Chondrocyte (in vitro differentiated cells): ENCODE results near the gene TRPM2. TPM values are rescaled to one million over a fixed set of nuclear protein-coding genes. Genes with fewer than 3 reads are reported as not detected.

Experiments
- DNase-seq: peaks from one replicate; pipeline ENCODE4 v3.0.0; 2021; ENCODE audit warnings: mixed read lengths, low spot score
- H3K27ac Mint-ChIP-seq: one replicate; pipeline ENCODE4 v1.8.0; 2021; ENCODE audit warnings: mild to moderate bottlenecking, moderate library complexity, mixed read lengths; ENCODE audit not compliant: unreplicated experiment
- H3K27me3 Mint-ChIP-seq: 2 replicates; pipeline ENCODE4 v1.8.0; 2021; ENCODE audit warnings: low read depth, mixed read lengths
- H3K36me3 Mint-ChIP-seq: 2 replicates; pipeline ENCODE4 v1.8.0; 2021; ENCODE audit warnings: low read depth, mixed read lengths
- H3K4me1 Mint-ChIP-seq: 2 replicates; pipeline ENCODE4 v1.8.0; 2021; ENCODE audit warnings: low read depth, mild to moderate bottlenecking, mixed read lengths
- H3K4me3 Mint-ChIP-seq: one replicate; pipeline ENCODE4 v1.8.0; 2021; ENCODE audit warnings: mild to moderate bottlenecking, moderate library complexity, mixed read lengths; ENCODE audit not compliant: unreplicated experiment
- H3K9me3 Mint-ChIP-seq: 2 replicates; pipeline ENCODE4 v1.8.0; 2021; ENCODE audit warnings: low read depth, mixed read lengths
- CTCF ChIP-seq: fragments of 200-600 bp; sonication (generic); IDR thresholded peaks from 2 replicates; pipeline ENCODE4 v1.5.0; 2021; ENCODE audit warnings: antibody characterized with exemption, mild to moderate bottlenecking, moderate library complexity
- total RNA-seq: library from RNA; stranded (reverse); gene quantifications from 3 replicates; pipeline ENCODE4 v1.2.1, GENCODE V29; 2021

The TRPM2 gene
- total RNA-seq, 1 donor from 2014 or later = 0.32 TPM

DNA sequence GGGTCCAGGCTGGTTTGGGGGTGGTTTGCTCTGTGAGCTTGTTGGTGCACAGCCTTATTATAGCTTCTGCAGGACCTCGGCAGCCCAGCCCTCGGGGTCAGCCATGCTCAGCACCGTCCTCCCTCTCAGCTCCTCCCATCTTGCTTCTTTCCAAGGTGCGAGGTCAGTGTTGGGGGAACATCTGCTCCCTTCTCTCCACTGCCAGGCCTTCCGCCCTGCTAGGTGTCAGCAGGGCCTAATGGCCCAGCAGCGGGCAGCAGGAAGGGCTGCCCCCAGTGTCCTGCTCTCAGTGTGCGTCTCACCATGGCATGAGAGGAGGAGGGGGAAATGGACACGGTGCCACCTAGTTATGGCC, 65.4 kb downstream of the TRPM2 start:
- H3K36me3 Mint-ChIP-seq = no peaks in the 10 kb centered on the region
- DNase-seq = no peak
- no peak for TF ChIP-seq CTCF
- H3K27me3 Mint-ChIP-seq = peaks cover 18% of the 10 kb centered on the region
- H3K4me3 Mint-ChIP-seq = no peak overlapping the region
- no peak overlapping the region for H3K27ac Mint-ChIP-seq
- peaks cover 3% of the 10 kb centered on the region for H3K9me3 Mint-ChIP-seq
- no peaks in the 10 kb centered on the region for H3K4me1 Mint-ChIP-seq

GRCh38 chr21:44419679-44420078, 66.3 kb downstream of the TRPM2 start:
- Mint-ChIP-seq H3K9me3 (peaks cover 3% of the 10 kb centered on the region), H3K27ac (no peak overlapping the region), H3K27me3 (peaks cover 16% of the 10 kb centered on the region), H3K4me1 (no peaks in the 10 kb centered on the region), H3K36me3 (no peaks in the 10 kb centered on the region), H3K4me3 (no peak overlapping the region)
- no peak for DNase-seq
- TF ChIP-seq CTCF = no peak

DNA sequence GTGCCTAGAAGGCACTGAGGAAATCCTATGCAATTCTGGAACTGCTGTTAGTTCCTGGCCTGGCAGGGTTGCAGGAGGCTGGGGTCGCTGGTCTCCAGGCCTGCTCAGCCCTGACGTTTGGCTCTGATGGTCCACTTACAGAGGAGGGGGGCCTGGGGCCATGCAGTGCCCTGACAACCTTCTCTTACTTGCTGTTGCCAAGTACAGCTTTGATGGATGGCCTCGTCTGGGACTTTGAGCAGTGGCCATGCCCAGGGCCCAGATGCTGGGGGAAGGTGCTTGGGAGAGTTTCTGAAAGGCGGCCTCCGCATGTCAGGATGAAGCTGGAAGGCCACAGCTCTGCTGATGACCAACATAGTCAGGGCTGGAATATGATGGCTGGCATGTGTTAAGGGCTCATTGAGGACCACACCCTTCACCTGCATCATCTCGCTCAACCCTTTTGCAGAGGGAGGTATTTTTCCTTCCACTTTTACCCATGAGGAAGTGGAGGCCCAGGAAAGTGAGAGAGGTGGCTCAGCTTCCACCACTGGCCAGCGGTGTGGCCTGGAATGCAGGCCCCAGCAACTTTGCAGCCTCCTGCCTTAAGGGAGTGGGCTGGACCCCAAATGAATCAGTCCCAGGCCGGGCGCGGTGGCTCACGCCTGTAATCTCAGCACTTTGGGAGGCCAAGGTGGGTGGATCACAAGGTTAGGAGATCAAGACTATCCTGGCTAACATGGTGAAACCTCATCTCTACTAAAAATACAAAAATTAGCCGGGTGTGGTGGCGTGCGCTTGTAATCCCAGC, 67.2 kb downstream of the TRPM2 start:
- Mint-ChIP-seq H3K27me3 (peaks cover 8% of the 10 kb centered on the region), H3K4me3 (no peak overlapping the region), H3K36me3 (no peaks in the 10 kb centered on the region), H3K9me3 (peaks cover 3% of the 10 kb centered on the region), H3K27ac (no peak overlapping the region), H3K4me1 (no peaks in the 10 kb centered on the region)
- TF ChIP-seq CTCF = no peak
- peak; percentile 68 for DNase-seq

DNA sequence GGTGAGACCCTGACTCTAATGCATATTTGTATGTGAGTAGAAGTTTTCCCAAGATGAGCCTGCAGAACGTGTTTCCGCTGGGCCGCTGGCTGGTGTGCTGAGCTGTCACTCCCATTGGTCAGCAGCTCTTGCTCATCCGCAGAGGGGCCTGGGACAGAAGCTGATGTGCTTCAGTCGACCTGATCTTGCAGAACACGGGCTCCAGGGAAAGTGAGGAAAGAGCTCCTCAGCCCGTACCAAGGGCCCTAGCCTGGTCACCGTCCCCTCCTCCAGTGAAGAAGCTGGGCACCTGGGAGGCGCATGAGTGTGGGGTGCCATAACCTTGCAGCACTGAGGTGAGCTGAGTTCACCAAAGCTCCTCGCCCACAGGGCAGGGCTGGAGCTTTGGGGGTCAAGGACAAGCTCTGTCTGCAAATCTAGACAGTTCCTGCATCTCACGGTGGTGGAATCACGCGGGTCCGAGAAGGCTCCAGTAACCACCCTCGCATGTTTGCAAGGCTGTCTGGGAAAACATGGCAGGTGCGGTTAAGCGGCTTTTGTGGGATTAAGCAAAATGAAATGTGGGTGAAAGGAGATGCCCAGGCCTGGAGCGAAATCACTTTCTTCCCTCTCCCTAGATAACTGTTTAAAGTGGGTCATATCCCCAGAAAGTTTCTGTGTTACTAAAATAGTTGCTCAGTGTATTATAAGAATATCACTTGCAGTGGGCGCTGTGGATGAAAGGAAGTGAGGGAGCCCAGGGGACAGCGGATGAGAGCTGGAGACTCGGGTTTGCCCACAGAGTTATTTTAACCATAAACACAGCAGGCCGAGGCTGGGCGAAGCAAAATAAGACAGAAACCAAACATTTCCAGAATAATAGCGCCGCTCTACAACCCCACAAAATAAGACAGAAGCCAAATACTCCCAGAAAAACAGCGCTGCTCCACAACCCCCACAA, 68.8 kb downstream of the TRPM2 start:
- peaks cover 3% of the 10 kb centered on the region for H3K9me3 Mint-ChIP-seq
- DNase-seq = peak; percentile 66

More for the DNA sequence above, 68.8 kb downstream of the TRPM2 start:
- H3K27ac Mint-ChIP-seq = no peak overlapping the region
- no peaks in the 10 kb centered on the region for H3K36me3 Mint-ChIP-seq
- H3K4me3 Mint-ChIP-seq = no peak overlapping the region
- H3K27me3 Mint-ChIP-seq = peaks cover 2% of the 10 kb centered on the region
- TF ChIP-seq CTCF = no peak
- H3K4me1 Mint-ChIP-seq = no peaks in the 10 kb centered on the region
